ENCODE measurements around the gene ALOX12. TPM values are rescaled to one million over a fixed set of nuclear protein-coding genes. Genes with fewer than 3 reads are reported as not detected.

The ALOX12 gene

GRCh38 chr17:7056386-7056785 lies 60.5 kb downstream of the ALOX12 start:
- Histone ChIP-seq H3K27ac (replicated peaks; ENCODE audit: low read length) (no peak overlapping the region), H3K4me2 (ENCODE audit: insufficient read depth, low read length, poor library complexity, severe bottlenecking) (no peak overlapping the region), H2BK15ac (ENCODE audit: low read length) (no peak overlapping the region), H4K8ac (ENCODE audit: low read depth, low read length) (no peak overlapping the region), H3K4me1 (ENCODE audit: control insufficient read depth in 2 of 2, insufficient read depth in 1 of 2, low read depth in 1 of 2, low read length in 2 of 2) (no peaks in the 10 kb centered on the region), H3K23ac (ENCODE audit: low read depth, low read length, poor library complexity) (no peak overlapping the region), H3K9ac (ENCODE audit: low read depth, low read length, poor library complexity) (no peak overlapping the region), H3K18ac (ENCODE audit: low read length) (no peak overlapping the region), H2AK5ac (ENCODE audit: low read depth, low read length) (no peak overlapping the region), H3K36me3 (replicated peaks in 1 of 2; ENCODE audit: control insufficient read depth in 2 of 2, insufficient read depth in 2 of 2, low read length in 2 of 2) (no peaks in the 10 kb centered on the region), H3K4ac (ENCODE audit: low read length) (no peak overlapping the region), H3K9me3 (replicated peaks in 1 of 2; ENCODE audit: control insufficient read depth in 2 of 2, insufficient read depth in 1 of 2, low read depth in 1 of 2, low read length in 2 of 2) (no peaks in the 10 kb centered on the region), H3K14ac (ENCODE audit: low read length) (no peak overlapping the region), H2BK5ac (ENCODE audit: low read length) (no peak overlapping the region), H3K4me3 (ENCODE audit: low read length in 2 of 2) (no peak overlapping the region), H2AFZ (ENCODE audit: low read length) (no peak overlapping the region), H4K91ac (ENCODE audit: low read depth, low read length, poor library complexity) (no peak overlapping the region), H2BK120ac (ENCODE audit: low read depth, low read length) (no peak overlapping the region), H3K27me3 (ENCODE audit: control insufficient read depth in 3 of 3, insufficient read depth in 3 of 3, low read depth in 1 of 3, low read length in 3 of 3) (peaks cover 0 to 12% (median 0%) of the 10 kb centered on the region in 3 experiments), H2BK12ac (ENCODE audit: low read length) (no peak overlapping the region), H3K79me1 (ENCODE audit: low read depth, low read length) (no peaks in the 10 kb centered on the region)
- WGBS, 2 donors (ENCODE audit: extremely low coverage in 2 of 2, insufficient read length in 2 of 2, insufficient replicate concordance in 1 of 2), result no CpG with 5 or more reads among the region's 4 CpGs
- DNase-seq (ENCODE audit: low spot score), result no peak

GRCh38 chr17:7058831-7059447 lies 63.1 kb downstream of the ALOX12 start:
- Histone ChIP-seq H3K4me1 (ENCODE audit: control insufficient read depth in 2 of 2, insufficient read depth in 1 of 2, low read depth in 1 of 2, low read length in 2 of 2) (peaks cover 5 to 14% of the 10 kb centered on the region in 2 donors), H2BK5ac (ENCODE audit: low read length) (no peak overlapping the region), H3K27me3 (ENCODE audit: control insufficient read depth in 3 of 3, insufficient read depth in 3 of 3, low read depth in 1 of 3, low read length in 3 of 3) (peaks cover 0 to 3% (median 0%) of the 10 kb centered on the region in 3 experiments), H4K91ac (ENCODE audit: low read depth, low read length, poor library complexity) (no peak overlapping the region), H3K4me3 (ENCODE audit: low read length in 2 of 2) (no peak overlapping the region), H2BK12ac (ENCODE audit: low read length) (no peak overlapping the region), H3K79me1 (ENCODE audit: low read depth, low read length) (no peaks in the 10 kb centered on the region), H3K23ac (ENCODE audit: low read depth, low read length, poor library complexity) (no peak overlapping the region), H3K27ac (replicated peaks; ENCODE audit: low read length) (no peak overlapping the region), H3K36me3 (replicated peaks in 1 of 2; ENCODE audit: control insufficient read depth in 2 of 2, insufficient read depth in 2 of 2, low read length in 2 of 2) (no peaks in the 10 kb centered on the region), H2AFZ (ENCODE audit: low read length) (no peak overlapping the region), H2BK15ac (ENCODE audit: low read length) (no peak overlapping the region), H3K4ac (ENCODE audit: low read length) (no peak overlapping the region), H3K14ac (ENCODE audit: low read length) (no peak overlapping the region), H3K9me3 (replicated peaks in 1 of 2; ENCODE audit: control insufficient read depth in 2 of 2, insufficient read depth in 1 of 2, low read depth in 1 of 2, low read length in 2 of 2) (no peaks in the 10 kb centered on the region), H2BK120ac (ENCODE audit: low read depth, low read length) (no peak overlapping the region), H3K9ac (ENCODE audit: low read depth, low read length, poor library complexity) (no peak overlapping the region), H2AK5ac (ENCODE audit: low read depth, low read length) (no peak overlapping the region), H3K4me2 (ENCODE audit: insufficient read depth, low read length, poor library complexity, severe bottlenecking) (no peak overlapping the region), H4K8ac (ENCODE audit: low read depth, low read length) (no peak overlapping the region), H3K18ac (ENCODE audit: low read length) (no peak overlapping the region)
- DNase-seq (ENCODE audit: low spot score), result no peak
- no CpG with 5 or more reads among the region's 7 CpGs for WGBS, 2 donors (ENCODE audit: extremely low coverage in 2 of 2, insufficient read length in 2 of 2, insufficient replicate concordance in 1 of 2)

Small RNA genes within 50 kb of the gene (small RNA-seq; reads per million reads assigned to genes)
- gene AC120057.1 (ENCODE audit: insufficient read depth), result not detected
